Measurements from ENCODE around the gene FOXE1.

Gene FOXE1

GRCh38 chr9:97848480-97849237 is 4.4 kb upstream of the FOXE1 start:
- no peak for DNase-seq

GRCh38 chr9:97849980-97850379 is 3.0 kb upstream of the FOXE1 start:
- no peak for DNase-seq

GRCh38 chr9:97850746-97851445 is 2.1 kb upstream of the FOXE1 start:
- DNase-seq, result no peak

GRCh38 chr9:97851446-97851883 is 1.6 kb upstream of the FOXE1 start:
- DNase-seq, result no peak

GRCh38 chr9:97852001-97852398 is 1.0 kb upstream of the FOXE1 start:
- no peak for DNase-seq

- DNase-seq, result no peak
These were observed 499 bp upstream of the FOXE1 start for GRCh38 chr9:97852399-97853055.

GRCh38 chr9:97853844-97854695 is 1.0 kb downstream of the FOXE1 start:
- no peak for DNase-seq

GRCh38 chr9:97854696-97855485 is 1.9 kb downstream of the FOXE1 start:
- DNase-seq, result no peak

- DNase-seq, result no peak
These were observed 2.5 kb downstream of the FOXE1 start for GRCh38 chr9:97855486-97855875.

GRCh38 chr9:97855899-97856298 is 2.9 kb downstream of the FOXE1 start:
- no peak for DNase-seq

- DNase-seq, result no peak
These were observed 4.0 kb downstream of the FOXE1 start for GRCh38 chr9:97856857-97857605.

GRCh38 chr9:97857606-97858392 is 4.8 kb downstream of the FOXE1 start:
- no peak for DNase-seq

- no peak for DNase-seq
These were observed 5.3 kb downstream of the FOXE1 start for GRCh38 chr9:97858393-97858713.

GRCh38 chr9:97858826-97859225 is 5.8 kb downstream of the FOXE1 start:
- DNase-seq, result no peak

GRCh38 chr9:97859346-97859745 is 6.3 kb downstream of the FOXE1 start:
- no peak for DNase-seq

GRCh38 chr9:97860451-97861147 is 7.6 kb downstream of the FOXE1 start:
- DNase-seq, result no peak

- no peak for DNase-seq
These were observed 8.1 kb downstream of the FOXE1 start for GRCh38 chr9:97861148-97861475.

GRCh38 chr9:97863314-97863713 is 10.3 kb downstream of the FOXE1 start:
- no peak for DNase-seq

- DNase-seq, result no peak
These were observed 11.4 kb downstream of the FOXE1 start for GRCh38 chr9:97864396-97864795.

GRCh38 chr9:97866300-97866699 is 13.3 kb downstream of the FOXE1 start:
- DNase-seq, result no peak
